ENCODE data around the gene SLC9A8. TPM values are rescaled to one million over a fixed set of nuclear protein-coding genes. Genes with fewer than 3 reads are reported as not detected.

Gene SLC9A8
- total RNA-seq, 1 donor from 2014 or later: 65.7 TPM

- TF ChIP-seq CTCF (IDR thresholded peaks at IDR 0.05): no peak
- H3K4me3 Mint-ChIP-seq: peak overlapping the region; percentile 78
- DNase-seq (no peak), ATAC-seq (ENCODE audit: low read depth) (peak; percentile 49)
- CTCF ChIA-PET: interaction anchor here (0.8 to 1.5 kb wide), 4 partner anchors 16 to 173 kb away, joined by 3 to 8 read pairs (median 3); partner anchors contain the start of gene SLC9A8
- peak overlapping the region; percentile 95 for H3K27ac Mint-ChIP-seq
- peaks cover 58% of the 10 kb centered on the region for H3K4me1 Mint-ChIP-seq
- intact Hi-C loops (cut with micrococcal nuclease): loop anchor here (1.0 to 5.0 kb wide), 2 partner anchors 27 to 33 kb away; partner anchors contain the start of gene SLC9A8
- H3K27me3 Mint-ChIP-seq: no peaks in the 10 kb centered on the region
- POLR2A ChIA-PET: interaction anchor here (0.5 to 3.0 kb wide), 14 partner anchors 10 to 116 kb away, joined by 3 to 51 read pairs (median 4); partner anchors contain the start of genes B4GALT5 and SLC9A8
- H3K36me3 Mint-ChIP-seq (ENCODE audit: low read depth): no peaks in the 10 kb centered on the region
- no peaks in the 10 kb centered on the region for H3K9me3 Mint-ChIP-seq
Observed at GRCh38 chr20:49785149-49785851, 27.3 kb upstream of the SLC9A8 start.

GRCh38 chr20:49785852-49786175, 26.8 kb upstream of the SLC9A8 start:
- H3K4me1 Mint-ChIP-seq: peaks cover 61% of the 10 kb centered on the region
- POLR2A ChIA-PET: interaction anchor here (0.5 to 3.0 kb wide), 17 partner anchors 9 to 166 kb away, joined by 3 to 51 read pairs (median 4); partner anchors contain the start of genes B4GALT5 and SLC9A8

GRCh38 chr20:49786196-49786595, 26.4 kb upstream of the SLC9A8 start:
- Mint-ChIP-seq H3K4me3 (peak overlapping the region; percentile 78), H3K27ac (peak overlapping the region; percentile 95), H3K9me3 (no peaks in the 10 kb centered on the region), H3K4me1 (peaks cover 64% of the 10 kb centered on the region), H3K27me3 (no peaks in the 10 kb centered on the region), H3K36me3 (ENCODE audit: low read depth) (no peaks in the 10 kb centered on the region)
- DNase-seq: no peak
- intact Hi-C loops (cut with micrococcal nuclease): loop anchor here (1.0 to 5.0 kb wide), 3 partner anchors 14 to 73 kb away; partner anchors contain the start of gene B4GALT5
- POLR2A ChIA-PET: interaction anchor here (0.6 to 3.0 kb wide), 15 partner anchors 9 to 166 kb away, joined by 3 to 51 read pairs (median 5); partner anchors contain the start of genes B4GALT5 and SLC9A8
- peak; percentile 53 for ATAC-seq (ENCODE audit: low read depth)
- no peak for TF ChIP-seq CTCF (IDR thresholded peaks at IDR 0.05)
- CTCF ChIA-PET: interaction anchor here (0.8 to 1.5 kb wide), 4 partner anchors 15 to 174 kb away, joined by 3 to 8 read pairs (median 3); partner anchors contain the start of gene SLC9A8

More at GRCh38 chr20:49785852-49786175, 26.8 kb upstream of the SLC9A8 start:
- no peak for TF ChIP-seq CTCF (IDR thresholded peaks at IDR 0.05)
- intact Hi-C loops (cut with micrococcal nuclease): loop anchor here (1.0 to 5.0 kb wide), 4 partner anchors 14 to 73 kb away; partner anchors contain the start of genes B4GALT5 and SLC9A8
- peak overlapping the region; percentile 95 for H3K27ac Mint-ChIP-seq
- no peaks in the 10 kb centered on the region for H3K9me3 Mint-ChIP-seq
- CTCF ChIA-PET: interaction anchor here (0.8 to 1.5 kb wide), 4 partner anchors 16 to 174 kb away, joined by 3 to 8 read pairs (median 3); partner anchors contain the start of gene SLC9A8
- DNase-seq (peak; percentile 35), ATAC-seq (ENCODE audit: low read depth) (peak; percentile 77)
- no peaks in the 10 kb centered on the region for H3K36me3 Mint-ChIP-seq (ENCODE audit: low read depth)
- H3K4me3 Mint-ChIP-seq: peak overlapping the region; percentile 78
- H3K27me3 Mint-ChIP-seq: no peaks in the 10 kb centered on the region

GRCh38 chr20:49786668-49787370, 25.8 kb upstream of the SLC9A8 start:
- no peak for DNase-seq
- Mint-ChIP-seq H3K4me3 (peak overlapping the region; percentile 78), H3K27ac (peak overlapping the region; percentile 95), H3K27me3 (no peaks in the 10 kb centered on the region), H3K36me3 (ENCODE audit: low read depth) (no peaks in the 10 kb centered on the region), H3K9me3 (no peaks in the 10 kb centered on the region), H3K4me1 (peaks cover 67% of the 10 kb centered on the region)
- ChIA-PET POLR2A (interaction anchor here (0.5 to 3.0 kb wide), 12 partner anchors 8 to 501 kb away, joined by 3 to 51 read pairs (median 6); partner anchors contain the start of genes B4GALT5 and SLC9A8), CTCF (interaction anchor here (0.8 to 1.5 kb wide), 2 partner anchors 26 to 35 kb away, joined by 3 to 8 read pairs; partner anchors contain the start of gene SLC9A8)
- intact Hi-C loops (cut with micrococcal nuclease): loop anchor here (1.0 to 5.0 kb wide), 3 partner anchors 13 to 74 kb away; partner anchors contain the start of gene B4GALT5
- no peak for TF ChIP-seq CTCF (IDR thresholded peaks at IDR 0.05)
- no peak for ATAC-seq (ENCODE audit: low read depth)

All from activated B cell treated with CpG ODN at 0.5 μM for 24 hours (primary cell).